ENCODE measurements around the gene QRICH2.

QRICH2 gene

GRCh38 chr17:76276461-76277299 lies 31.4 kb downstream of the QRICH2 start:
- peaks cover 0 to 24% (median 10%) of the 10 kb centered on the region in 4 donors for H3K4me1 ChIP-seq
- H3K4me3 ChIP-seq = no peak overlapping the region
- H3K36me3 ChIP-seq = peaks cover 0 to 8% (median 0%) of the 10 kb centered on the region in 3 donors
- TF ChIP-seq CTCF (IDR thresholded peaks at IDR 0.05) = no peak
- no peaks in the 10 kb centered on the region for H3K9me3 ChIP-seq
- intact Hi-C loops (cut with DNase I; ENCODE audit: low total_unique reads) = loop anchor here (10.0 kb wide), 1 partner anchor 372 kb away; the partner anchor contains the start of gene MRPL38
- DNase-seq = no peak
- no peaks in the 10 kb centered on the region for H3K27me3 ChIP-seq
- no peak overlapping the region for H3K27ac ChIP-seq

GRCh38 chr17:76276069-76276431 lies 32.0 kb downstream of the QRICH2 start:
- intact Hi-C loops (cut with DNase I; ENCODE audit: low total_unique reads) = loop anchor here (10.0 kb wide), 1 partner anchor 371 kb away; the partner anchor contains the start of gene MRPL38
- no peak for DNase-seq
- H3K4me3 ChIP-seq = no peak overlapping the region
- no peak for TF ChIP-seq CTCF (IDR thresholded peaks at IDR 0.05)
- no peak overlapping the region for H3K27ac ChIP-seq
- H3K36me3 ChIP-seq = peaks cover 0 to 8% (median 0%) of the 10 kb centered on the region in 3 donors
- no peaks in the 10 kb centered on the region for H3K27me3 ChIP-seq
- H3K9me3 ChIP-seq = no peaks in the 10 kb centered on the region
- H3K4me1 ChIP-seq = peaks cover 0 to 31% (median 15%) of the 10 kb centered on the region in 4 donors

- Histone ChIP-seq H3K27me3 (no peaks in the 10 kb centered on the region), H3K4me1 (peaks cover 0 to 36% (median 18%) of the 10 kb centered on the region in 4 donors), H3K9me3 (no peaks in the 10 kb centered on the region), H3K36me3 (peaks cover 0 to 10% (median 4%) of the 10 kb centered on the region in 3 donors), H3K27ac (no peak overlapping the region), H3K4me3 (no peak overlapping the region)
- intact Hi-C loops (cut with DNase I; ENCODE audit: low total_unique reads) = loop anchor here (10.0 kb wide), 1 partner anchor 371 kb away; the partner anchor contains the start of gene MRPL38
- TF ChIP-seq CTCF (IDR thresholded peaks at IDR 0.05) = no peak
- DNase-seq = no peak
Measured at GRCh38 chr17:76275382-76276068, 32.6 kb downstream of the QRICH2 start.

GRCh38 chr17:76274112-76274956 lies 33.7 kb downstream of the QRICH2 start:
- Histone ChIP-seq H3K27ac (no peak overlapping the region), H3K4me1 (peaks cover 0 to 43% (median 19%) of the 10 kb centered on the region in 4 donors), H3K27me3 (no peaks in the 10 kb centered on the region), H3K36me3 (peaks cover 0 to 18% (median 14%) of the 10 kb centered on the region in 3 donors), H3K4me3 (no peak overlapping the region), H3K9me3 (no peaks in the 10 kb centered on the region)
- no peak for DNase-seq
- intact Hi-C loops (cut with DNase I; ENCODE audit: low total_unique reads) = loop anchor here (10.0 kb wide), 1 partner anchor 370 kb away; the partner anchor contains the start of gene MRPL38
- TF ChIP-seq CTCF (IDR thresholded peaks at IDR 0.05) = no peak

Data from tibial artery (tissue), 4 donors.